ENCODE results near the gene ABCA6.
A peak's percentile ranks its signal among the peaks of the same experiment; 100 is the strongest.

ABCA6 gene

DNA sequence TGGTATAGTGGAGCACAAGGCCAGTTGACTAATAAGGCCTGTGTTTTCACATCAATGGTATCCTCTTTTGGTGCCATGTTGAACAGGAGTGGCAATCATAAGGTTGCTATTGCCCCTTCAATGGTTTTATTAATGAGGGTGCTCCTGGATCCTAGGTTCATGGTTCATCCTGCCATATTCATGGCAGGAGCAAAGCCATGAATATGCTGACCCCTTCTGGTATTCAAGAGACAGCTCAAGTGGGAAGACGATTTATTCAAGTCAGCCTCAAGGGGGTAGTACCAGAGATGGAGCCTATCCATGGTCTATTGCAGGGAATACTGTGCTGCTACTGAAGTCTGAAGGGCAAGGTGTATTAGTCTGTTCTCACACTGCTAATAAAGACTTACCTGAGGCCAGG, 83.5 kb downstream of the ABCA6 start:
- Histone ChIP-seq H3K27ac (ENCODE audit: low read depth, low read length) (no peak overlapping the region), H4K12ac (ENCODE audit: low read depth, low read length) (no peak overlapping the region), H3K23ac (ENCODE audit: low read length) (no peak overlapping the region), H3K18ac (ENCODE audit: low read length) (no peak overlapping the region), H3K79me1 (ENCODE audit: low read length) (no peaks in the 10 kb centered on the region), H3K14ac (ENCODE audit: low read length) (no peak overlapping the region), H3K4ac (ENCODE audit: low read depth, low read length) (no peak overlapping the region), H3K9me3 (ENCODE audit: insufficient read depth, low read depth, low read length) (no peaks in the 10 kb centered on the region), H2AFZ (ENCODE audit: insufficient read depth, low read length, poor library complexity) (no peak overlapping the region), H3K79me2 (ENCODE audit: control insufficient read depth, insufficient read depth, low read length, poor library complexity) (no peaks in the 10 kb centered on the region), H3K4me2 (ENCODE audit: low read length) (no peak overlapping the region), H2BK12ac (ENCODE audit: low read length) (no peak overlapping the region), H3K4me3 (ENCODE audit: low read depth, low read length) (no peak overlapping the region), H2AK5ac (ENCODE audit: low read length) (no peak overlapping the region), H4K91ac (ENCODE audit: low read depth, low read length) (no peak overlapping the region), H3K4me1 (ENCODE audit: control insufficient read depth in 1 of 2, insufficient read depth in 2 of 2, low read length in 2 of 2) (no peaks in the 10 kb centered on the region), H2BK5ac (ENCODE audit: low read depth, low read length, poor library complexity) (no peak overlapping the region), H3K36me3 (ENCODE audit: control insufficient read depth in 1 of 2, insufficient read depth in 2 of 2, low read length in 2 of 2) (no peaks in the 10 kb centered on the region), H3K27me3 (ENCODE audit: insufficient read depth, low read length) (no peaks in the 10 kb centered on the region), H2BK120ac (ENCODE audit: insufficient read depth, low read length, poor library complexity) (no peak overlapping the region), H3K9ac (ENCODE audit: low read length) (no peak overlapping the region), H4K8ac (ENCODE audit: low read depth, low read length) (no peak overlapping the region)
- DNase-seq, result peak in 1 of 2 donors; percentile 43
- WGBS (ENCODE audit: extremely low coverage, insufficient coverage, insufficient read length), result no CpG with 5 or more reads among the region's 1 CpG

DNA sequence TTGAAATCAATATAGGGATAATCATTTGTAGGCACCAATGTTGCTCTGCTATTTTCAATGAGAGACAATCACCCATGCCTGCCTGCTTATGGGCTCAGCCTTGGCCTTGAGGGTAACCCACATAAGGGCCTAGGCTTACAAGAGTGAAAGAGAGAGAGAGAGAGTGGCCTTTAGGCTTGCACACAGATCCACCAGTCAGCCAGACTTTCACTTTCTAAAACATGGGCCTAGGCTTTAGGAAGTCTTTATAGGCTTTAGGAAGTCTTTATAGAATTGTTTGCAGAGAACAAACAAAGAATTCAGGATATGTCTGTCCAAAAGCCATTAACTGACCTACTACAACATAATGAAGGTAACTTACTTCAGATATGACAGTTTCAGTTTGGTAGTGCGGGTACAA, 84.4 kb downstream of the ABCA6 start:
- Histone ChIP-seq H3K4me1 (ENCODE audit: control insufficient read depth in 1 of 2, insufficient read depth in 2 of 2, low read length in 2 of 2) (no peaks in the 10 kb centered on the region), H3K79me1 (ENCODE audit: low read length) (no peaks in the 10 kb centered on the region), H3K27ac (ENCODE audit: low read depth, low read length) (no peak overlapping the region), H3K9me3 (ENCODE audit: insufficient read depth, low read depth, low read length) (no peaks in the 10 kb centered on the region), H2AK5ac (ENCODE audit: low read length) (no peak overlapping the region), H3K23ac (ENCODE audit: low read length) (no peak overlapping the region), H3K4me3 (ENCODE audit: low read depth, low read length) (no peak overlapping the region), H2BK12ac (ENCODE audit: low read length) (no peak overlapping the region), H4K8ac (ENCODE audit: low read depth, low read length) (no peak overlapping the region), H3K36me3 (ENCODE audit: control insufficient read depth in 1 of 2, insufficient read depth in 2 of 2, low read length in 2 of 2) (no peaks in the 10 kb centered on the region), H2BK5ac (ENCODE audit: low read depth, low read length, poor library complexity) (no peak overlapping the region), H3K9ac (ENCODE audit: low read length) (no peak overlapping the region), H3K4me2 (ENCODE audit: low read length) (no peak overlapping the region), H4K91ac (ENCODE audit: low read depth, low read length) (no peak overlapping the region), H3K4ac (ENCODE audit: low read depth, low read length) (no peak overlapping the region), H3K27me3 (ENCODE audit: insufficient read depth, low read length) (no peaks in the 10 kb centered on the region), H2AFZ (ENCODE audit: insufficient read depth, low read length, poor library complexity) (no peak overlapping the region), H3K14ac (ENCODE audit: low read length) (no peak overlapping the region), H3K18ac (ENCODE audit: low read length) (no peak overlapping the region), H4K12ac (ENCODE audit: low read depth, low read length) (no peak overlapping the region), H2BK120ac (ENCODE audit: insufficient read depth, low read length, poor library complexity) (no peak overlapping the region), H3K79me2 (ENCODE audit: control insufficient read depth, insufficient read depth, low read length, poor library complexity) (no peaks in the 10 kb centered on the region)
- DNase-seq, result no peak
- no CpG with 5 or more reads among the region's 1 CpG for WGBS (ENCODE audit: extremely low coverage, insufficient coverage, insufficient read length)

DNA sequence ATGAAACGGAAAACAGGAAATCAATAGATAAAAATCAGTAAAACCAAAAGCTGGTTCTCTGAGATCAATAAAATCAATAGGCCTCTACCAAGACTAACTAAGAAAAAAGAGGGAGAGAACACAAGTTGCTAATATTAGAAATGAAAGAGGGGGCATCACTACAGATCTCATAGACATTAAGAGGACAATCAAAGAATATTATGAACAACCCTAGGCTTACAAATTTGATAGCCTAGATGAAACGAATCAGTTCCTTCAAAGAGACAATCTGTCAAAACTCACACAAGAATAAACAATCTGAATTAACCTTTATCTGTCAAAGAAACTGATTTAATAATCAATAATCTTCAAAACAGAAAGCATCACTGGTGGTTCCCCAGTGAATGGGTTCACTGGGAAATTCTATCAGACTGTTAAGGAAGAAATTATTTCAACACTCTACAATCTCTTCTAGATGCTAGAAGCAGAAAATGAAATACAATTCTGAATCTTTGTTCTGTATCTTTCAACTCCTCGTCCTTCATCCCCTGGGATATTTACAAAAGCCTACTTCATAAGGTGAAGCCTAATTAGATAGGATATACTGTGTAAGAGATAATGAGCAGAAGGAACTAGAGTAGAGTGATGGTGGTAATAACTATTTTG, 85.4 kb downstream of the ABCA6 start:
- Histone ChIP-seq H2AK5ac (ENCODE audit: low read length) (no peak overlapping the region), H3K79me1 (ENCODE audit: low read length) (no peaks in the 10 kb centered on the region), H3K18ac (ENCODE audit: low read length) (no peak overlapping the region), H4K12ac (ENCODE audit: low read depth, low read length) (no peak overlapping the region), H3K4me1 (ENCODE audit: control insufficient read depth in 1 of 2, insufficient read depth in 2 of 2, low read length in 2 of 2) (no peaks in the 10 kb centered on the region), H3K36me3 (ENCODE audit: control insufficient read depth in 1 of 2, insufficient read depth in 2 of 2, low read length in 2 of 2) (no peaks in the 10 kb centered on the region), H2AFZ (ENCODE audit: insufficient read depth, low read length, poor library complexity) (no peak overlapping the region), H2BK12ac (ENCODE audit: low read length) (no peak overlapping the region), H2BK5ac (ENCODE audit: low read depth, low read length, poor library complexity) (no peak overlapping the region), H3K4ac (ENCODE audit: low read depth, low read length) (no peak overlapping the region), H4K91ac (ENCODE audit: low read depth, low read length) (no peak overlapping the region), H3K4me2 (ENCODE audit: low read length) (no peak overlapping the region), H3K9ac (ENCODE audit: low read length) (no peak overlapping the region), H3K27ac (ENCODE audit: low read depth, low read length) (no peak overlapping the region), H3K9me3 (ENCODE audit: insufficient read depth, low read depth, low read length) (no peaks in the 10 kb centered on the region), H3K23ac (ENCODE audit: low read length) (no peak overlapping the region), H4K8ac (ENCODE audit: low read depth, low read length) (no peak overlapping the region), H2BK120ac (ENCODE audit: insufficient read depth, low read length, poor library complexity) (no peak overlapping the region), H3K14ac (ENCODE audit: low read length) (no peak overlapping the region), H3K27me3 (ENCODE audit: insufficient read depth, low read length) (no peaks in the 10 kb centered on the region), H3K4me3 (ENCODE audit: low read depth, low read length) (no peak overlapping the region), H3K79me2 (ENCODE audit: control insufficient read depth, insufficient read depth, low read length, poor library complexity) (no peaks in the 10 kb centered on the region)
- DNase-seq, result no peak
- WGBS (ENCODE audit: extremely low coverage, insufficient coverage, insufficient read length), result no CpG with 5 or more reads among the region's 3 CpGs

DNA sequence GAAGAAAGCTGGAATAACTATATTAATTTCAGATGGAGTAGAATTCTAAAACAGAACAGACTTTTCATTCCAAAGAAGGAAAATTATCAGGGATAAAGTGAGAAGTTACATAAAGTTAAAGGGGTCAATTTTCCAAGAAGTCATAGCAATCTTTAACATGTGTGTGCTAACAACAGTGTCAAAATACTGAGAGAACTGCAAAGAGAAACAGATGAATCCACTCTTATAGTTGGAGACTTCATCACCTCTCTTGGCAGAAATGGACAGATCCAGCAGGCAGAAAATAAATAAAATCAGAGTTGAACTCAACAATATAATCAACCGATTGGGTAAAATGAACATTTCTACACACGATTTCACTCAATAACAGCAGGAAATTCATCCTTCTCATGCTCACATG, 86.4 kb downstream of the ABCA6 start:
- H2AFZ ChIP-seq (ENCODE audit: insufficient read depth, low read length, poor library complexity), result no peak overlapping the region
- H3K14ac ChIP-seq (ENCODE audit: low read length), result no peak overlapping the region
- H2AK5ac ChIP-seq (ENCODE audit: low read length), result no peak overlapping the region
- no peak overlapping the region for H3K4me2 ChIP-seq (ENCODE audit: low read length)
- H3K27me3 ChIP-seq (ENCODE audit: insufficient read depth, low read length), result no peaks in the 10 kb centered on the region
- no peaks in the 10 kb centered on the region for H3K79me2 ChIP-seq (ENCODE audit: control insufficient read depth, insufficient read depth, low read length, poor library complexity)
- no CpG with 5 or more reads among the region's 2 CpGs for WGBS (ENCODE audit: extremely low coverage, insufficient coverage, insufficient read length)
- H3K9ac ChIP-seq (ENCODE audit: low read length), result no peak overlapping the region
- no peak for DNase-seq
- H3K27ac ChIP-seq (ENCODE audit: low read depth, low read length), result no peak overlapping the region
- H4K91ac ChIP-seq (ENCODE audit: low read depth, low read length), result no peak overlapping the region
- H3K18ac ChIP-seq (ENCODE audit: low read length), result no peak overlapping the region
- H3K4ac ChIP-seq (ENCODE audit: low read depth, low read length), result no peak overlapping the region
- H2BK12ac ChIP-seq (ENCODE audit: low read length), result no peak overlapping the region
- no peaks in the 10 kb centered on the region for H3K36me3 ChIP-seq (ENCODE audit: control insufficient read depth in 1 of 2, insufficient read depth in 2 of 2, low read length in 2 of 2)
- no peak overlapping the region for H2BK5ac ChIP-seq (ENCODE audit: low read depth, low read length, poor library complexity)
- H3K4me1 ChIP-seq (ENCODE audit: control insufficient read depth in 1 of 2, insufficient read depth in 2 of 2, low read length in 2 of 2), result no peaks in the 10 kb centered on the region
- H4K8ac ChIP-seq (ENCODE audit: low read depth, low read length), result no peak overlapping the region
- H3K79me1 ChIP-seq (ENCODE audit: low read length), result no peaks in the 10 kb centered on the region
- H4K12ac ChIP-seq (ENCODE audit: low read depth, low read length), result no peak overlapping the region
- H3K4me3 ChIP-seq (ENCODE audit: low read depth, low read length), result no peak overlapping the region
- no peak overlapping the region for H2BK120ac ChIP-seq (ENCODE audit: insufficient read depth, low read length, poor library complexity)
- no peaks in the 10 kb centered on the region for H3K9me3 ChIP-seq (ENCODE audit: insufficient read depth, low read depth, low read length)
- H3K23ac ChIP-seq (ENCODE audit: low read length), result no peak overlapping the region
